GM12875 (cell line): Measurements from ENCODE around the gene TBX1.
A peak's percentile ranks its signal among the peaks of the same experiment; 100 is the strongest.

Experiments
- H3K4me3 ChIP-seq: one replicate; pipeline ENCODE4 v1.5.1; 2011; ENCODE audit warnings: low read depth, low read length, control low read depth
- CTCF ChIP-seq: IDR thresholded peaks from 2 replicates; pipeline ENCODE4 v1.5.1; 2011; ENCODE audit warnings: low read depth, mild to moderate bottlenecking, control low read depth, inconsistent platforms, low read length, moderate library complexity, borderline replicate concordance; ENCODE audit not compliant: insufficient read depth

TBX1 gene

DNA sequence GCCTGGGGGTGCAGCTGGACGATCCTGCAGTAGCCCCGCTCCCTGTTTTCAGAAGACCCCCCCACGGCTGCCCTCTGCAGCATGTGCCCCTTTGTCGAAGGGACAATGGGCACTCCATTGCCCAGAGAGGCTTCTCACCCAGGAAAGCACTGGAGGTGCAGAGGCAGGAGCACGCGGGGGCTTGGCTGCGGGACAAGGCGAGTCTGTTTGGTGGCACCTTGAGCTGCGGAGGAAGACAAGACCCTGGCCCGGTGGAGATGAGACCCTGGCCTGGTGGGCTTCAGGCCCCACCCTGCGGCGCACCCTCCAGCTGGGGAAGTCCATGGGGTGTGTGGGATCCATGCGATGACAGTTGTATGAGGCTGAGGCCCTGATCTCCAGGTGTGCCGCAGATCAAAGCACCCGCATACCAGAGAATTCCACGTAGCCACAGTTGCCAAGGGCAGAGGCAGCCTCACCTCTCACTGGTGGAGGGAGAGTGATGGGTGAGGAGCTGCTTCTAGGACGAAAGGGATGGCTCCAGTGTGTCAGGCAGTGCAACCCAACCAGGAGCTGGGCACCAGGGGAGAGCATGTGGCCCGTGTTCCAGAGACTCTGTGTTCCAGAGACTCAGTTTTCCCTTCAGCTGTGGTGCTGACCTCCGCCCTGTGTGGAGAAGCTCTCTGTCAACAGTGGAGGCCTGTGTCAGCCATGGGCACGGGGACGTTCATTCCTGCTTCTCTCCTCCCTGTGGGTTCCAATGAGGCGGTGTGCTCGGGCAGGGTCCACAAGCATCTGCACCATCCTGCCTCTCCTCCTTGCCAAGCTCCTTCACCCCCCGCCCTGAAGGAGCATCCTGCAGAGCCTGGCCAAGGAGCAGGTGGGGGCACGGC, 10.0 kb downstream of the TBX1 start:
- no peak for TF ChIP-seq CTCF
- H3K4me3 ChIP-seq: no peak overlapping the region

- no peak overlapping the region for H3K4me3 ChIP-seq
- TF ChIP-seq CTCF: no peak
These were observed 11.8 kb downstream of the TBX1 start for GRCh38 chr22:19772422-19772672.

DNA sequence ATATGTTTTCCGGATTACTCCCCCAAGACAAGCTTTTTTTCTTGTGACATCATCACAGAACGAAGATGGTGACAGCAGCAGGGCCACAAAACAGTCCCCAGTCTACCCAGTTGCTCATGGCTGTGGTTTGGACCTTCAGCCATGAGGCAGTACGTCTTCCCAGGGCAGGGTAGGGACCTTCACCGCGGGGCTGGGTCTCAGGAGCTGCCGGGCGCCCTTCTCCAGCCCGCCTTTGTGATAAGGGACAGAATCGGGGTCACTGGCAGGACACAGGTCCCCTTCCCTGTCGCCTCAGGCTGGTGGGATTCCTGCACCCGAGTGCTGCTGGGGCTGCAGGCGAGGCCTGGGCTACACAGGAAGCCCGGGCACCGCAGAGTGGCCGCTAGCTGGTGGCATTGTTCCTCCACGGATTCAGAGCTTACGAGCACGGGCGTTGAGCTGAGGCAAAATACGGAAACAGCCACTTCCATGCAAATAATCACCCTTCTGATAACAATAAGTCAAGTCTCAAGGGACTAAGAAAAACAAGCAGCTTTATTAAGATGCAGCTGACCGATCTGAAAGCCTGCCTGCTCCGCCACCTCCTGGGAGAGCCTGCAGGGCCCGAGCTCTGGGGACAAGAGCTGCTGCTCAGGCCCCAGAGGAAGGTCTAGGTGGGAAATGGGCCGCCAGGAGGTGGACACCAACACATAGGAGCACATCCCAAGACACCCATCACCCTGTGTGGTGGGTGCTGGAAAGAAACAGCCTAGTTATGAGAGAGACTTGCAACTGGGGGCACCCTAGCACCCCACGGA, 12.3 kb downstream of the TBX1 start:
- peak overlapping the region; percentile 5 for H3K4me3 ChIP-seq
- 0 out of 2 replicates have a peak, but pooled peaks have one; percentile 7 for TF ChIP-seq CTCF

DNA sequence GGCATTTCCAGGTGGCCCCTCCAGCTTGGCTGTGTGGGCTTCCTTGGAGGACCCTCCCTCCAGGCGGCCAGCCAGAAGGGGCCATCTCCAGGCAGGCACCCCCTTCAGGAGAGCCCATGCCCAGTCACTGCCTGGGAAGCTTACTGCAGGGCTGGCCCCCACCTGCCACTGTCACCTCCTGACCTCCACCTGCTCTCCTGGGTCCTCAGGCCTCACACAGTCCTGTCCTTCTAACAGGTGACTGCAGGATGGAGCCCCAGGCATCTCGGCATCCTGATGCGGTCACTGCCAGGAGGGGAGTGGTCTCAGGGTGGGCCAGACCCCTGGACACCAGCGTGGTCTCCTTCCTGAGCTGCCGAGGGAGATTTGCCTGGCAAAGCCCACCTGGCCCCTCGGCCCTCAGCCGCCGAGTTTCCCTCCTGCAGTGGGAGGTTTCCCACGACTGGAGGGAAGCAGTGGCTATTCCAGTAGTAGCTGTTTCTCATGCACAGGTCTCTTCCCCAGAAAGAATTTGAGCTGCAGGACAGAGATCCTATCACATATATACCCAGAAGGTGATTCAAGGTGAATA, 13.0 kb downstream of the TBX1 start:
- H3K4me3 ChIP-seq: no peak overlapping the region
- TF ChIP-seq CTCF: no peak

GRCh38 chr22:19774628-19775027, 14.1 kb downstream of the TBX1 start:
- TF ChIP-seq CTCF: no peak
- no peak overlapping the region for H3K4me3 ChIP-seq

GRCh38 chr22:19775496-19776325, 15.1 kb downstream of the TBX1 start:
- TF ChIP-seq CTCF: no peak
- no peak overlapping the region for H3K4me3 ChIP-seq
